Measurements from ENCODE around the gene TNNT3.

DNA sequence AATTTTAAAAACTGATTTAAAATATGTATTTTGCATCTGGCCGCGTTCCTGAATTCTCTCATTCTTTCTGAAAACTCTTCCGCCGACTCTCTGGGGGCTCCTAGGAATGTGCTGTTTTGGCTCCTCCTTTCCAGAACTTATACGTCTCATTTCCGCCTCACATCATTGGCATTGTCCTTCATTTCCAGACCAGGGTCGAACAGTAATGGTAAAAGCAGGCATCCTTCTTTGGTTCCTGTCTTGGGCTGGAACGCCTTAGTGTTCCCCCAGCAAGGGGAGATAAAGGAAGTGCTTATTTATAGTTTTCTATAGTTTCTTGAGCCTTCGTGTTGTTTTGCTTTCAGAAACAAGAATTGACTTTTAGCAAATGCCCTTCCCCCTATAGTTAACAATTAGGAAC is 10.9 kb upstream of the TNNT3 start:
- TF ChIP-seq POLR2A (IDR thresholded peaks at IDR 0.05; ENCODE audit: low read length): no peak
- no peak for TF ChIP-seq GATA1 (IDR thresholded peaks at IDR 0.05; ENCODE audit: low read depth, low read length)
